Calu3 (cell line): ENCODE measurements around the gene IQSEC3. TPM values are rescaled to one million over a fixed set of nuclear protein-coding genes. Genes with fewer than 3 reads are reported as not detected.

Experiments
- BruUV-seq: library from RNA; stranded (reverse); fragments of 400-500 nt; replicated peaks from 2 replicates; lab custom pipeline; 2021; lab: Mats Ljungman, UMichigan
- CTCF ChIA-PET: fragments of 300-600 bp; sonication (Branson Sonifier 250); formaldehyde crosslinking; loops from one replicate; lab custom pipeline; 2022; ENCODE audit warnings: antibody characterized with exemption; lab: Charles Lee
- DNase-seq: peaks from one replicate; pipeline ENCODE4 v3.0.0; 2022
- H3K27ac Mint-ChIP-seq: one replicate; pipeline ENCODE4 v1.8.0; 2022; ENCODE audit warnings: mixed read lengths; ENCODE audit not compliant: unreplicated experiment
- H3K27me3 Mint-ChIP-seq: one replicate; pipeline ENCODE4 v1.8.0; 2022; ENCODE audit warnings: mixed read lengths; ENCODE audit not compliant: unreplicated experiment
- H3K36me3 Mint-ChIP-seq: one replicate; pipeline ENCODE4 v1.8.0; 2022; ENCODE audit warnings: mild to moderate bottlenecking, moderate library complexity, mixed read lengths; ENCODE audit not compliant: insufficient read depth, unreplicated experiment
- H3K4me1 Mint-ChIP-seq: one replicate; pipeline ENCODE4 v1.8.0; 2022; ENCODE audit warnings: mild to moderate bottlenecking, low read depth, mixed read lengths; ENCODE audit not compliant: unreplicated experiment
- H3K4me3 Mint-ChIP-seq: one replicate; pipeline ENCODE4 v1.8.0; 2022; ENCODE audit warnings: mild to moderate bottlenecking, low read depth, moderate library complexity, mixed read lengths; ENCODE audit not compliant: unreplicated experiment
- H3K9me3 Mint-ChIP-seq: one replicate; pipeline ENCODE4 v1.8.0; 2022; ENCODE audit warnings: low read depth, mixed read lengths; ENCODE audit not compliant: unreplicated experiment
- CTCF ChIP-seq: fragments of 200-600 bp; IDR thresholded peaks from one replicate; pipeline ENCODE4 v1.8.0; 2022; ENCODE audit warnings: antibody characterized with exemption; ENCODE audit not compliant: unreplicated experiment
- intact Hi-C: fragments of 100-400 bp; cut with micrococcal nuclease; formaldehyde crosslinking; loops from one replicate; pipeline ENCODE4 v1.10.0; 2022; ENCODE audit not compliant: unreplicated experiment
- total RNA-seq: library from RNA; stranded (reverse); gene quantifications from 2 replicates; pipeline ENCODE4 v1.2.3, GENCODE V29; 2022

Gene IQSEC3
- total RNA-seq, 1 experiment from 2014 or later, result not detected

- H3K4me1 Mint-ChIP-seq, result no peaks in the 10 kb centered on the region
- intact Hi-C loops, result no loop called here
- TF ChIP-seq CTCF, result no peak
- no peak overlapping the region for H3K4me3 Mint-ChIP-seq
- H3K27me3 Mint-ChIP-seq, result peaks cover 93% of the 10 kb centered on the region
- H3K9me3 Mint-ChIP-seq, result no peaks in the 10 kb centered on the region
- DNase-seq, result no peak
- BruUV-seq, result no TSS peak
- no peaks in the 10 kb centered on the region for H3K36me3 Mint-ChIP-seq
- H3K27ac Mint-ChIP-seq, result no peak overlapping the region
- CTCF ChIA-PET, result no interaction called here
Observed at GRCh38 chr12:167959-168600, 101.5 kb downstream of the IQSEC3 start.

- DNase-seq, result no peak
- Mint-ChIP-seq H3K36me3 (no peaks in the 10 kb centered on the region), H3K9me3 (no peaks in the 10 kb centered on the region), H3K27me3 (peaks cover 99% of the 10 kb centered on the region), H3K4me3 (no peak overlapping the region), H3K4me1 (no peaks in the 10 kb centered on the region), H3K27ac (no peak overlapping the region)
- TF ChIP-seq CTCF, result no peak
- CTCF ChIA-PET, result no interaction called here
- no TSS peak for BruUV-seq
- intact Hi-C loops, result no loop called here
Observed at GRCh38 chr12:168763-169525, 102.4 kb downstream of the IQSEC3 start.

GRCh38 chr12:169528-170370, 103.2 kb downstream of the IQSEC3 start:
- no TSS peak for BruUV-seq
- Mint-ChIP-seq H3K4me3 (no peak overlapping the region), H3K9me3 (no peaks in the 10 kb centered on the region), H3K36me3 (no peaks in the 10 kb centered on the region), H3K27me3 (peaks cover 92% of the 10 kb centered on the region), H3K4me1 (no peaks in the 10 kb centered on the region), H3K27ac (no peak overlapping the region)
- CTCF ChIA-PET, result no interaction called here
- DNase-seq, result no peak
- intact Hi-C loops, result no loop called here
- TF ChIP-seq CTCF, result peak; percentile 45

- H3K4me3 Mint-ChIP-seq, result no peak overlapping the region
- no peaks in the 10 kb centered on the region for H3K9me3 Mint-ChIP-seq
- no TSS peak for BruUV-seq
- CTCF ChIA-PET, result no interaction called here
- no peaks in the 10 kb centered on the region for H3K4me1 Mint-ChIP-seq
- H3K27ac Mint-ChIP-seq, result no peak overlapping the region
- TF ChIP-seq CTCF, result no peak
- H3K27me3 Mint-ChIP-seq, result peaks cover 84% of the 10 kb centered on the region
- H3K36me3 Mint-ChIP-seq, result no peaks in the 10 kb centered on the region
- no peak for DNase-seq
- intact Hi-C loops, result no loop called here
Observed at GRCh38 chr12:170371-171225, 104.0 kb downstream of the IQSEC3 start.
